ENCODE data around the gene SLC39A2.
"Not testable (repeated sequence)": the region's sequence is repeated elsewhere in the genome, so short reads cannot be mapped to it uniquely, and the experiment has no call there.

The SLC39A2 gene

DNA sequence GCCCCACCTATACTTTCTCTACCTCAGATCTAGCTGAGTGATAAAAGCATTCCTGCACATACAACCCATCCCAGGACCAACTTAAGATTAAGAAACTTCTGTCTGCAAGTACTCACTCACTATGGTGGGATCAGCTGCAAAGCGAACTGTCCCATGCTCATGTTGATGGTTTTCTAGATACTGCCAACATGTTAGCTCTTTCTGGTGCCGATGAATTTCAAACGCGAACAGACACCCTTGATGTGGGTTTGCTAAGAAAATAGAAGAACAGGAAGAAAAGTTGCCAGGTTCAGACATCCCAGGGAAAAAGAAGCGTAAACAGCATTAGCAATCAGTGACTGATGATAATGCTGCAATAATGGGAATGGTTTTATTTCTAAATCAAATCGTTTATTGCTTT lies 1.5 kb upstream of the SLC39A2 start:
- DNase-seq, result no peak

- no peak for DNase-seq
Measured at GRCh38 chr14:20998139-20998538, 954 bp upstream of the SLC39A2 start.

DNA sequence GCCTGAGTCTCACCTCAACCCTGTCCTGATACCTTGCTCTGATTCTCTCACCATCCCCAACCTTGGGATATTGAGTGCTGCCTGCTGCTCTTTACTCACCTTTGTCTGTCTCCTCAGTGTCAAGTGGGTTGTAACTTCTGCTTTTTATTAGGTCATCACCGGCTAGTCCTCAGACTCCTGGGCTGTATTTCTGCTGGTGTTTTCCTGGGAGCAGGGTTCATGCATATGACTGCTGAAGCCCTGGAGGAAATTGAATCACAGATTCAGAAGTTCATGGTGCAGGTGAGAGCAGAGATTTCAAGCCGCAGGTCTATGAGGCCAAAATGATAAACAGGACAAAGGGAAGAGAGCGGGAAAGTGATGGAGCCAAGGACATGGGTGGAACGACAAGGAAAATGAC lies 498 bp downstream of the SLC39A2 start:
- DNase-seq, result no peak

GRCh38 chr14:21001218-21001617 lies 2.1 kb downstream of the SLC39A2 start:
- DNase-seq, result no peak

DNA sequence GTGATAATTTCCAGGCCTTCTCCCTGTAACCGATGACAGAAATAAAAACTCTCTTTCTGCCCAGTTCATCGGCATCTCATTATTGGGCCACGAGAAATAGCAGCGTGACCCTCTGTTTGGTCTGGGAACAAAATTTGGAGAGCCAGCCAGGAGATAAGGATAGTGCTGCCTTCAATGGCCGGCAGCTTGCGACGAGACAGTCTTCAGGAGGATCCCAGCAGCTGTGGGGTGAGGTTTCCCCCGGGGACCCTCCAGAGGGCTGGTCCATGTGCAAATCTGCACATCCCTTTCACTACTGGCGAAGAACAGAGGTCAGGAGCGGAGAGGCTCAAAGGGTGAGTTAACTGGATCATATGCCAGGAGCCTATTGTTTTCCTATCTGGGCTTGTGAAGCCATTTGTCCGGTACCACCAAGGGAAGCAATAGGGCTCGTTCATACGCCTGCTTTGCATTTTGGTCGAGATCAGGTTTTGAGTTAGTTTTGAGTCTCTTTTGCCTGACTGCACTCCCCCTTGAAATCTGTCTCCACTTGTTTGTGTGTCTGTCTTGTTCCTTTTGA lies 4.8 kb downstream of the SLC39A2 start:
- no peak for DNase-seq

- not testable (repeated sequence) for DNase-seq
Measured at GRCh38 chr14:21009721-21010120, 10.6 kb downstream of the SLC39A2 start.

DNA sequence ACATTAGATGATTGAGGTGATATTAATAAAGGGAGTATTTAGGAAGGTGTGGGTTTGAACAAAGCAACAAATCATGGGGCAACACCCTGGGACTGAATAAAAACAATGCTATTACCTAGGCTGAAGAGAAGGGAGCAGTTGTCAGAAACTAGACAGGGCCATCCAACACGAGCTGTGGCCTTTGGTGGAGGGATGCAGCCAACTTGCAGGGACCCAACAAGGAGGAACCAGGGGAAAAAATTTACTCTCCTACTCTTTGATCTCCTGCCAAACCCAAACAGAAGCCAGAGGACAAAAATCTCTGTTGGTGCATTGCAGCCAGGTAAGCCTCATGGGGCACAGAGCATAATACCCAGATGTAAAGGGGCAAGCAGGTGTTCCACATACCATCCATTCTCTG lies 12.0 kb downstream of the SLC39A2 start:
- no peak for DNase-seq

DNA sequence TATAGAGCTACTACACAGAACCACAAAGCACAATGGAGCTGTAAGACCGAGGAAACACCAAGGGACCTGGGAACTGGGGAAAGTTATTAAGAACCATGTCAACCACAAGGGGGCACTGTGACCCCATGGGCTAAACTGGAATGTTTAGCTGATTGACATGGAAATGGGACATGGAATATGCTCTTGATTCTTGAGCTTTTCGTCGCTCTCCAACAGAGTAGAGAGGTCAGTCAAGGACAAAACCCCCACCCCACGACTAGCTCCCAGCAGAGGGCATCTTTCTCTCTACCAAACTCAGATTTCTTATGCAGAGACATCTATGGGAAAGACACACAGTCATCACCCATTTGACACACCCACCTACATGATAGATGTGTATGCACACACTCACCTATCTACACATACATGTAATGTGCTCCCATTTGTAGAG lies 15.7 kb downstream of the SLC39A2 start:
- DNase-seq, result peak; percentile 66

DNA sequence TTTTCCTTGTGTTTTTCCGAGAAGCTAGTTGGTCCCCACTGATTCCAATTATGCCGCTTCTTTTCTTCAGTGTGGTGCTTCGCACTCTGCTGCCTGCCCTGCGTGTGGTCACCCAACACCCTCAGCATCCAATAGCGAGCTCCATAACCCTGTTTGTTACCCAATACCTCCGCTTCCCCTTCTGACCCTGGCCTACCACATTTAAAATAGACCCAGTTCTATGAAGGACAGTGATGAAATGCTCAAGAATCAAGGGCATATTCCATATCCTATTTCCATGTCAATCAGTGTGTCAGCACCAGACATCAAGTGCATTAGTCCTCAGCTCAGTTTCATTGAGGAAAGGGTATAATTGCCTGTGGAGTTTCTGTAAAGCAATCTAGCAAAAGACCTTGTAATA lies 16.2 kb downstream of the SLC39A2 start:
- DNase-seq, result no peak

GRCh38 chr14:21016413-21017190 lies 17.5 kb downstream of the SLC39A2 start:
- DNase-seq, result no peak

GRCh38 chr14:21017528-21018245 lies 18.6 kb downstream of the SLC39A2 start:
- DNase-seq, result no peak

- DNase-seq, result no peak
Measured at GRCh38 chr14:21018286-21018685, 19.2 kb downstream of the SLC39A2 start.

GRCh38 chr14:21018781-21019180 lies 19.7 kb downstream of the SLC39A2 start:
- DNase-seq, result no peak

GRCh38 chr14:21019366-21019765 lies 20.3 kb downstream of the SLC39A2 start:
- DNase-seq, result no peak

DNA sequence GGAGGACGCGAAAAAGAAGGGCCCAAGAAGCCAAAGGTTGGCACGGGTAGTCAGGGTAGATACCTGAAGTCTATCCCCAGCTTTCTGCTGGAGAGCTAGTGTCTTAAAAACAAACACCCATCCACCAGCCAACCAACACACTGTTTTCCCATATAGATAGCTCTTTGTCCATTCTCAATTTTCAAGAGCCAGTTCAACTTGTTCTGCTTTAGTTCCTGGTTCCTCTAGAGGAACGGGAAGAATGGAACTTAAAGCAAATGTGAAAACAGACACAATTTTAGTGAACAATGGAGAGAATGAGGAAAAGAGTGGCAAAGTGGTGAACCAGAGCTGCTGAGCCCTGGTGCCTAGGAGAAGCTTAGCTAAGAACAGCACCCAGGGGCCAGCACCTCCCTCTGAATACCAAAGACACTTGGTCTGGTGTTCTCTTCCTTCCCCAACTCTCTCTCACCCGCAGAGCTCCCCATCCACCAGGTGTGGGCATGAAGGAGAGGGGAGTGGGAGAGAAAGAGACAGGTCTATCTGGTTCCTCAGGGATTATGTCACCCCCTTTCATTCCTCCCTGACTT lies 22.0 kb downstream of the SLC39A2 start:
- no peak for DNase-seq

DNA sequence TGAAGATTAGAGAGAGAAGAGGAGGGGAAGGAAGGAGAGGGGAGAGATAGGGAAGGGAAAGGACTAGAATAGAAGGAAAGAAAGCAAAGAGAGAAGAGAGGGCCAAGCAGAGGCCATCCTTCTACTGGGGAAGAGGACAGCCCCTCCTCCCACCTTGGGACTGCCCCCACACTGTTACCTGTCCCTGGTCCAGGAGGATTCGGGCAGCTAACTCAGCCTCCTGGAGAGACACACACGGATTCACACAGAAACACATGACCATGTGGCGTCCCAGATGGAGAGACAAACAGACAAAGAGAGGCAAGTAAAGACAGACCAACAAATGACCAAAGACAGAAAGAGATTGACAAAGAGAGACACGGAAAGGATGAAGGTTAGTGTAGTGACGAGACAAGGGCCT lies 23.6 kb downstream of the SLC39A2 start:
- DNase-seq, result no peak

GRCh38 chr14:21023174-21023573 lies 24.1 kb downstream of the SLC39A2 start:
- no peak for DNase-seq

DNA sequence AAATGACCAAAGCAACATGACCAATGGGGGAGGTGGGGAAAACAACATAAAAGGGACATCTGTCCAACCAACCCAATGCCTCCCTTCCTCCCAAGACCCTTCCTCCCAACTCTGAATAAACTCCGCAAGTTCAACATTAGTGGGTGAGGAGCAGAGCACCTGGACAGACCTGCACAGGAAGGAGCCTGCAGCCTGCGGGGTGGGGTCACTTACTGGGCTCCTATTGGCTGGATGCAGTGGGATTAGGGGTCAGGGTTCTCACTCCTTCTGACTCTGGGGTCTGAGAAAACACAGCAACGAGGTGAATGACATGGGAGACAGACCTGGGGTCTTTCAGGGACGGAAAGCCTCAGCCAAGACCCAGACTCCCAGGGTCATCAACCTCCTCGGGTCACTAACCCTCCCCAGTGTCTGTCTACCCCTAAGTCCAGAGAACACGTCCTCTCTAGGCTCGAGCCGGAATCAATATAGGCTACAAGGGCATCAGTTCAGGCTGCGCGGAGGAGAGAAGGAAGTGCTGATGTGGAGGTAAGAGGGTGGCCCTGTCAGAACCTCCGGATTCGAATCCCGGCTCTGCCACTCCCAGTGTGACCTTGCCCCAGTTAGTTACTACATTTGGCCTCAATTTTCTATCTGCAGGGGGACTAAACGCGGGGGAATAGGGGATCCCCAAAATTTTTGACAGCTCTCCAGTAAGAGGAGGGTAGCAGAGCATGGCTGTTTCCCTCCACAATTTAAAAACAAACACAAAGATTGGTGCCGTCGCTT lies 24.9 kb downstream of the SLC39A2 start:
- no peak for DNase-seq

- DNase-seq, result peak; percentile 68
Measured at GRCh38 chr14:21024585-21025370, 25.7 kb downstream of the SLC39A2 start, which contains the start of gene NDRG2. TSS of gene NDRG2 (minus strand) at chr14:21025061. CDS start at chr14:21023315, 1,746 bp downstream.

- DNase-seq, result no peak
Measured at GRCh38 chr14:21025371-21026273, 26.5 kb downstream of the SLC39A2 start.
